AG04450 (cell line): ENCODE measurements around the gene GBA2. TPM values are rescaled to one million over a fixed set of nuclear protein-coding genes. Genes with fewer than 3 reads are reported as not detected.

Experiments used
- CTCF ChIA-PET: fragments of 300-600, 350-600 bp; formaldehyde crosslinking; extraction: SDS; loops from one replicate; lab custom pipeline; 2022; ENCODE audit warnings: antibody characterized with exemption, inconsistent platforms; lab: Charles Lee
- POLR2A ChIA-PET: fragments of 350-600 bp; formaldehyde crosslinking; extraction: SDS; loops from one replicate; lab custom pipeline; 2021; ENCODE audit warnings: antibody characterized with exemption, inconsistent platforms; lab: Yijun Ruan, JAX
- DNase-seq: peaks from one replicate; pipeline ENCODE4 v3.0.0-alpha.2; 2011; ENCODE audit warnings: low read depth, low spot score
- H3K27ac ChIP-seq: one replicate; pipeline ENCODE4 v1.5.1; 2012; ENCODE audit warnings: low read depth, low read length, control low read depth
- H3K27me3 ChIP-seq: one replicate; pipeline ENCODE4 v1.6.0; 2012; ENCODE audit warnings: low read length; ENCODE audit not compliant: control insufficient read depth, insufficient read depth
- H3K4me3 ChIP-seq: 2 replicates; pipeline ENCODE4 v1.5.1; 2011; ENCODE audit warnings: mild to moderate bottlenecking, low read depth, low read length, control low read depth
- H3K9me3 ChIP-seq: 2 replicates; pipeline ENCODE4 v1.5.1; 2012; ENCODE audit warnings: low read length; ENCODE audit not compliant: control insufficient read depth, insufficient read depth
- CTCF ChIP-seq: IDR thresholded peaks from 2 replicates; pipeline ENCODE4 v1.5.1; 2011; ENCODE audit warnings: low read depth, low read length, control low read depth, inconsistent platforms
- polyA plus RNA-seq: library from polyadenylated mRNA; depleted of rRNA; stranded (reverse); fragments of >200 nt; gene quantifications from 2 replicates; pipeline ENCODE4 v1.2.3, GENCODE V29; 2011; rRNA removed
- small RNA-seq: library from RNA; depleted of rRNA; stranded (forward); fragments of <200 nt; gene quantifications from one replicate; pipeline ENCODE3, GENCODE V24; 2012; ENCODE audit warnings: low read depth; ENCODE audit not compliant: insufficient read length

The GBA2 gene
- polyA plus RNA-seq, 1 experiment: 34.7 TPM

GRCh38 chr9:35687306-35687705 lies 61.7 kb downstream of the GBA2 start:
- H3K9me3 ChIP-seq: no peaks in the 10 kb centered on the region; the same call in 1 of the 2 replicates
- DNase-seq: no peak
- POLR2A ChIA-PET: interaction anchor here (1.2 to 9.1 kb wide), 9 partner anchors 7 to 44 kb away, joined by 3 to 101 read pairs (median 15); partner anchors contain the start of genes ARHGEF39, CCDC107, CREB3 and RMRP
- CTCF ChIA-PET: interaction anchor here (1.2 to 6.4 kb wide), 3 partner anchors 9 to 48 kb away, joined by 3 to 43 read pairs (median 7); no protein-coding TSS in a partner anchor
- H3K27ac ChIP-seq: peak overlapping the region; percentile 24
- H3K4me3 ChIP-seq: peak overlapping the region; percentile 98
- no peak for TF ChIP-seq CTCF
- H3K27me3 ChIP-seq: no peaks in the 10 kb centered on the region

Small RNA genes within 50 kb of the gene (small RNA-seq; reads per million reads assigned to genes)
- gene MIR6853: 1.3 reads per million

Other genes starting within 250 kb of the GBA2 start
- gene TESK1, start 144.0 kb downstream of the GBA2 start, polyA plus RNA-seq: 12.8 and 14.5 TPM in 2 replicates
- gene CD72, start 130.8 kb downstream of the GBA2 start, polyA plus RNA-seq: 0.86 and 1.0 TPM in 2 replicates
- not detected in 2 replicates for gene SIT1, start 98.3 kb downstream of the GBA2 start, polyA plus RNA-seq
- gene RMRP, start 91.2 kb downstream of the GBA2 start, polyA plus RNA-seq: 173 and 306 TPM in 2 replicates
- gene CCDC107, start 90.9 kb downstream of the GBA2 start, polyA plus RNA-seq: 11.8 TPM in 2 replicates
- 1.1 and 1.2 TPM in 2 replicates for gene ARHGEF39, start 84.0 kb downstream of the GBA2 start, polyA plus RNA-seq
- gene CA9, start 75.3 kb downstream of the GBA2 start, polyA plus RNA-seq: 1.2 and 1.3 TPM in 2 replicates
- gene TPM2, start 59.3 kb downstream of the GBA2 start, polyA plus RNA-seq: 1,535 and 1,633 TPM in 2 replicates
- gene TLN1, start 17.0 kb downstream of the GBA2 start, polyA plus RNA-seq: 165 and 224 TPM in 2 replicates
- gene CREB3, start 16.6 kb downstream of the GBA2 start, polyA plus RNA-seq: 51.1 and 58.1 TPM in 2 replicates
- gene RGP1, start 59 bp upstream of the GBA2 start, polyA plus RNA-seq: 20.2 and 20.7 TPM in 2 replicates
- gene MSMP, start 5.0 kb upstream of the GBA2 start, polyA plus RNA-seq: not detected in 2 replicates
- 31.9 and 44.6 TPM in 2 replicates for gene NPR2, start 42.4 kb upstream of the GBA2 start, polyA plus RNA-seq
- 0.56 and 0.58 TPM in 2 replicates for gene SPAG8, start 63.0 kb upstream of the GBA2 start, polyA plus RNA-seq
- gene HINT2, start 65.8 kb upstream of the GBA2 start, polyA plus RNA-seq: 17.5 and 18.5 TPM in 2 replicates
- gene FAM221B, start 79.5 kb upstream of the GBA2 start, polyA plus RNA-seq: not detected in 2 replicates
- gene TMEM8B, start 80.0 kb upstream of the GBA2 start, polyA plus RNA-seq: 3.3 and 4.7 TPM in 2 replicates
- not detected in 2 replicates for gene OR13J1, start 121.2 kb upstream of the GBA2 start, polyA plus RNA-seq
- gene HRCT1, start 157.0 kb upstream of the GBA2 start, polyA plus RNA-seq: 2.7 and 3.0 TPM in 2 replicates
- 0.17 and 0.27 TPM in 2 replicates for gene SPAAR, start 160.3 kb upstream of the GBA2 start, polyA plus RNA-seq
- 0.46 and 1.1 TPM in 2 replicates for gene OR2S2, start 208.9 kb upstream of the GBA2 start, polyA plus RNA-seq